Rectal smooth muscle tissue (tissue), 1 donor: Measurements from ENCODE around the gene VGF.

ENCODE experiments used
- H3K27ac ChIP-seq: one replicate; pipeline ENCODE4 v1.7.0; 2013; ENCODE audit warnings: low read depth, low read length, inconsistent platforms
- H3K27me3 ChIP-seq: one replicate; pipeline ENCODE4 v1.7.0; 2013; ENCODE audit warnings: low read length; ENCODE audit not compliant: control insufficient read depth, insufficient read depth
- H3K36me3 ChIP-seq: one replicate; pipeline ENCODE4 v1.7.0; 2013; ENCODE audit warnings: low read length; ENCODE audit not compliant: control insufficient read depth, insufficient read depth
- H3K4me1 ChIP-seq: one replicate; pipeline ENCODE4 v1.7.0; 2013; ENCODE audit warnings: low read length; ENCODE audit not compliant: control insufficient read depth, insufficient read depth
- H3K4me3 ChIP-seq: one replicate; pipeline ENCODE4 v1.7.0; 2013; ENCODE audit warnings: low read length
- H3K9ac ChIP-seq: one replicate; pipeline ENCODE4 v1.7.0; 2013; ENCODE audit warnings: low read length

VGF gene

GRCh38 chr7:101159696-101160674, 5.4 kb downstream of the VGF start:
- Histone ChIP-seq H3K9ac (no peak overlapping the region), H3K4me3 (no peak overlapping the region), H3K4me1 (no peaks in the 10 kb centered on the region), H3K27ac (no peak overlapping the region), H3K36me3 (peaks cover 9% of the 10 kb centered on the region), H3K27me3 (peaks cover 21% of the 10 kb centered on the region)

DNA sequence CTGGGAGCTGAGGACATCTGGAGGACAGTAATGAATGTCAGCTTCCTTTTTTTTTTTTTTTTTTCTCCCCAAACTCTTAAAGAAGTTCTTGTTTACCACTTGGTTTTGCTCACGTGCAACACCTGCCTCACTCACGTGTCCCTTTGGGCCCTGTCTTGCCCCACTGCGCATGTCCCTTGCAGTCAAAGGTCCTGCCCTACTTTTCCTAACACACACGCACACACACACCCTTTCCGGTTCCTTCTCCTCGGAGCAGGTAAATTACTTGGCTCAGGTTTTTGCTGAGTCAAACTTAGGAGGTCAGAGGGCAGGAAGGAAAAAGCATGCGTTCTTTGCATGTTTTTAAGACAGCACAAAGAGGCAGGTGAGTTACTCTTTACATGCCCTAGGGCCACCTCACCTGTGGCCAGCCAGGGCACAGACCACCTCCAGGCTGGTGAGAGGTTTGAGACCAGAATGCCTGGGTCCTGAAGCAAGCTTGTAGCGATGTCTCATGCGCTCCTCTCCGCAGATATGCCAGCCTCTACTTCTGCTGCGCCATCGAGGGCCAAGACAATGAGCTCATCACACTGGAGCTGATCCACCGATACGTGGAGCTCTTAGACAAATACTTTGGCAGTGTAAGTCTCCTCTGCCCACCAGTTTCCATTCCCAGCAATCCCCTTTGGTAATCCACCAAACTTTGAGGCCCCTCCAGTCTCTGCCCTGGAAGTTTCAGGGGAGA, 8.3 kb downstream of the VGF start:
- H3K27ac ChIP-seq = no peak overlapping the region
- H3K27me3 ChIP-seq = peaks cover 4% of the 10 kb centered on the region
- H3K4me1 ChIP-seq = no peaks in the 10 kb centered on the region
- H3K4me3 ChIP-seq = no peak overlapping the region
- no peak overlapping the region for H3K9ac ChIP-seq
- H3K36me3 ChIP-seq = peaks cover 9% of the 10 kb centered on the region

- Histone ChIP-seq H3K4me1 (no peaks in the 10 kb centered on the region), H3K36me3 (peaks cover 9% of the 10 kb centered on the region), H3K9ac (no peak overlapping the region), H3K27me3 (no peaks in the 10 kb centered on the region), H3K27ac (no peak overlapping the region), H3K4me3 (no peak overlapping the region)
Measured at GRCh38 chr7:101156277-101156676, 9.1 kb downstream of the VGF start.

GRCh38 chr7:101155303-101155702, 10.1 kb downstream of the VGF start:
- H3K27me3 ChIP-seq = no peaks in the 10 kb centered on the region
- no peaks in the 10 kb centered on the region for H3K4me1 ChIP-seq
- no peak overlapping the region for H3K27ac ChIP-seq
- no peak overlapping the region for H3K9ac ChIP-seq
- peaks cover 7% of the 10 kb centered on the region for H3K36me3 ChIP-seq
- H3K4me3 ChIP-seq = peak overlapping the region; percentile 68

- Histone ChIP-seq H3K27me3 (no peaks in the 10 kb centered on the region), H3K4me1 (no peaks in the 10 kb centered on the region), H3K36me3 (peaks cover 6% of the 10 kb centered on the region), H3K9ac (no peak overlapping the region), H3K4me3 (peak overlapping the region; percentile 68), H3K27ac (no peak overlapping the region)
Measured at GRCh38 chr7:101154693-101155102, 10.7 kb downstream of the VGF start.

GRCh38 chr7:101153969-101154692, 11.2 kb downstream of the VGF start, which contains the start of gene AP1S1:
Gene AP1S1, plus strand, starts transcription at chr7:101154476. Its CDS starts 39 bp downstream, at chr7:101154515.
- Histone ChIP-seq H3K36me3 (peaks cover 2% of the 10 kb centered on the region), H3K9ac (no peak within 1 kb of the TSS), H3K27me3 (no peaks in the 10 kb centered on the region), H3K4me1 (no peaks in the 10 kb centered on the region), H3K27ac (no peak within 1 kb of the TSS), H3K4me3 (peak within 1 kb of the TSS; percentile 68)

DNA sequence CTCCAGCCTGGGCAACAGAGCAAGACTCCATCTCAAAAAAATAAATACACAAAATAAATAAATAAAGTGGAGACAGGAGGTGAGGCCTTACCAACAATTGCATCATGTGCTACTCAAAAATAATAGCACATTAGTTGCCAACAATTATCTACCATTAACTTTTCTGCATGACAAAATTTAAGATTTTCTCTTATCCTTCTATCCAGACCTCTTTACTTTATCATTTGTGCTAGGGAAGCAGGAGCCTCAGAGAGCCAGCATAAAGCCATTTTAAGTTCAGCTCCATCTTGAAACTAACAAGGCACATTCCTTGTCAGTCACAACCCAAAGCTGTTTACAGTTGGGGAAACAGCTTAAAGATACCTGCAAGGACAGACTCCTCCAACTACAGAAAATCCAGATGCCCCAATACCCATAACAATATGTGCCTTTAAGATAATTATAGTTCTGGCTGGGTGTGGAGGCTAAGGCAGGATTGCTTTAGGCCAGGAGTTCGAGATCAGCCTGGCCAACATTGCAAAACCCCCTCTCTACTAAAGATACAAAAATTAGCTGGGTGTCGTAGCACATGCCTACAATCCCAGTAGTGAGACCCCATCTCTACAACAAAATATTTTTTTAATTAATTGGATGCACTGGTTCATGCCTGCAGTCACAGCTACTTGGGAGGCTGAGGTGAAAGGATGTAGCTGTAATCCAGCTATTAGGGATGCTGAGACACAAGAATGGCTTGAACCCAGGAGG, 13.3 kb downstream of the VGF start:
- Histone ChIP-seq H3K36me3 (no peaks in the 10 kb centered on the region), H3K4me1 (no peaks in the 10 kb centered on the region), H3K27me3 (no peaks in the 10 kb centered on the region), H3K9ac (no peak overlapping the region), H3K4me3 (no peak overlapping the region), H3K27ac (no peak overlapping the region)

- H3K27ac ChIP-seq = no peak overlapping the region
- H3K27me3 ChIP-seq = no peaks in the 10 kb centered on the region
- no peak overlapping the region for H3K9ac ChIP-seq
- H3K4me1 ChIP-seq = no peaks in the 10 kb centered on the region
- no peak overlapping the region for H3K4me3 ChIP-seq
- no peaks in the 10 kb centered on the region for H3K36me3 ChIP-seq
Measured at GRCh38 chr7:101140746-101141382, 24.5 kb downstream of the VGF start.

GRCh38 chr7:101140339-101140699, 25.1 kb downstream of the VGF start:
- H3K27me3 ChIP-seq = no peaks in the 10 kb centered on the region
- no peak overlapping the region for H3K4me3 ChIP-seq
- no peak overlapping the region for H3K9ac ChIP-seq
- no peaks in the 10 kb centered on the region for H3K36me3 ChIP-seq
- no peak overlapping the region for H3K27ac ChIP-seq
- H3K4me1 ChIP-seq = no peaks in the 10 kb centered on the region

- Histone ChIP-seq H3K36me3 (no peaks in the 10 kb centered on the region), H3K27ac (no peak overlapping the region), H3K4me1 (no peaks in the 10 kb centered on the region), H3K4me3 (peak overlapping the region; percentile 33), H3K9ac (no peak overlapping the region), H3K27me3 (no peaks in the 10 kb centered on the region)
Measured at GRCh38 chr7:101138213-101138870, 27.0 kb downstream of the VGF start.

GRCh38 chr7:101137651-101138212, 27.6 kb downstream of the VGF start:
- H3K27ac ChIP-seq = no peak overlapping the region
- no peak overlapping the region for H3K4me3 ChIP-seq
- no peak overlapping the region for H3K9ac ChIP-seq

More at GRCh38 chr7:101137651-101138212, 27.6 kb downstream of the VGF start:
- Histone ChIP-seq H3K27me3 (no peaks in the 10 kb centered on the region), H3K36me3 (no peaks in the 10 kb centered on the region), H3K4me1 (no peaks in the 10 kb centered on the region)
